H1 (cell line): ENCODE measurements around the gene CEP41. TPM values are rescaled to one million over a fixed set of nuclear protein-coding genes. Genes with fewer than 3 reads are reported as not detected.
A peak's percentile ranks its signal among the peaks of the same experiment; 100 is the strongest.

Experiments used
- CTCF ChIA-PET: fragments of 300-600 bp; sonication (Branson Sonifier 250); formaldehyde crosslinking; loops from one replicate; lab custom pipeline; 2021; ENCODE audit not compliant: partially characterized antibody; lab: Charles Lee
- POLR2A ChIA-PET: fragments of 300-600 bp; sonication (Branson Sonifier 250); formaldehyde crosslinking; loops from one replicate; lab custom pipeline; 2021; ENCODE audit warnings: inconsistent platforms; ENCODE audit not compliant: partially characterized antibody; lab: Charles Lee
- DNase-seq, 2 experiments: peaks; one replicate each; pipeline versions ENCODE4 v3.0.0 to v3.0.0-alpha.2; 2010 to 2022; ENCODE audit warnings: low spot score in 2 of 2, low read depth in 1 of 2, mixed read lengths in 1 of 2
- FAIRE-seq: peaks from 2 replicates; lab custom pipeline; 2011; peaks lifted over from hg19 to GRCh38; lab: Jason Lieb, UNC
- H2AFZ ChIP-seq: 2 replicates; pipeline ENCODE4 v1.8.1; 2012; ENCODE audit warnings: low read length, inconsistent platforms
- H2AK5ac ChIP-seq: 2 replicates; pipeline ENCODE4 v1.6.1; 2013; ENCODE audit warnings: low read depth, low read length
- H2BK120ac ChIP-seq: replicated peaks from 2 replicates; pipeline ENCODE3; 2013; ENCODE audit warnings: low read depth, low read length, inconsistent platforms
- H2BK12ac ChIP-seq: 2 replicates; pipeline ENCODE4 v1.6.1; 2013; ENCODE audit warnings: low read depth, low read length
- H2BK15ac ChIP-seq: 2 replicates; pipeline ENCODE4 v1.6.1; 2013; ENCODE audit warnings: low read length
- H2BK20ac ChIP-seq: 2 replicates; pipeline ENCODE4 v1.6.1; 2013; ENCODE audit warnings: low read length
- H2BK5ac ChIP-seq: 2 replicates; pipeline ENCODE4 v1.6.1; 2013; ENCODE audit warnings: low read depth, low read length
- H3K14ac ChIP-seq: 2 replicates; pipeline ENCODE4 v1.6.1; 2013; ENCODE audit warnings: inconsistent platforms; ENCODE audit not compliant: insufficient read length
- H3K18ac ChIP-seq: 2 replicates; pipeline ENCODE4 v1.6.1; 2013; ENCODE audit warnings: low read length; ENCODE audit errors: extremely low read depth
- H3K23ac ChIP-seq: 2 replicates; pipeline ENCODE4 v1.6.1; 2013; ENCODE audit warnings: inconsistent platforms; ENCODE audit not compliant: insufficient read length
- H3K23me2 ChIP-seq: 2 replicates; pipeline ENCODE4 v1.6.1; 2013; ENCODE audit warnings: low read depth, low read length
- H3K27ac ChIP-seq: 2 replicates; pipeline ENCODE4 v1.6.1; 2011; ENCODE audit warnings: low read depth, low read length, inconsistent platforms
- H3K27me3 ChIP-seq, 4 experiments: replicated peaks in 1 of 4; 1 replicate in 1 of 4; 2 replicates in 3 of 4; pipeline versions ENCODE4 v1.6.1 to v1.8.1; 2011 to 2013; ENCODE audit warnings: low read length in 3 of 4, mild to moderate bottlenecking in 3 of 4, inconsistent platforms in 2 of 4, mixed read lengths in 2 of 4, moderate library complexity in 1 of 4; ENCODE audit not compliant: control insufficient read depth in 3 of 4, insufficient read depth in 3 of 4; ENCODE audit errors: extremely low read depth in 1 of 4
- H3K36me3 ChIP-seq, 4 experiments: 2 replicates each; pipeline versions ENCODE4 v1.6.1 to v1.8.1; 2011 to 2013; ENCODE audit warnings: mild to moderate bottlenecking in 4 of 4, low read length in 3 of 4, moderate library complexity in 2 of 4, control low read depth in 1 of 4, inconsistent platforms in 1 of 4; ENCODE audit not compliant: insufficient read depth in 4 of 4, control insufficient read depth in 2 of 4
- H3K4ac ChIP-seq: replicated peaks from 2 replicates; pipeline ENCODE3; 2013; ENCODE audit warnings: low read length, low read depth, mixed read lengths, inconsistent platforms; ENCODE audit not compliant: insufficient read length
- H3K4me1 ChIP-seq, 4 experiments: replicated peaks in 1 of 4; 1 replicate in 1 of 4; 2 replicates in 3 of 4; pipeline versions ENCODE4 v1.6.1 to v1.8.1; 2011 to 2013; ENCODE audit warnings: low read length in 3 of 4, inconsistent platforms in 2 of 4, mixed read lengths in 1 of 4; ENCODE audit not compliant: insufficient read depth in 4 of 4, control insufficient read depth in 3 of 4
- H3K4me2 ChIP-seq, 2 experiments: 2 replicates each; pipeline versions ENCODE4 v1.6.1 to v1.8.1; 2011 to 2013; ENCODE audit warnings: low read depth in 2 of 2, low read length in 2 of 2, control low read depth in 1 of 2, inconsistent platforms in 1 of 2, mild to moderate bottlenecking in 1 of 2; ENCODE audit not compliant: insufficient read depth in 1 of 2
- H3K4me3 ChIP-seq, 4 experiments: fragments of 200-600, 300-600 bp in 1 of 4; sonication (generic), shearing (Covaris generic), sonication (Bioruptor Twin) in 1 of 4; 2 replicates each; pipeline versions ENCODE4 v1.5.1 to v1.8.1; 2011 to 2016; ENCODE audit warnings: low read length in 4 of 4, low read depth in 3 of 4, control low read depth in 2 of 4, inconsistent platforms in 2 of 4, mild to moderate bottlenecking in 2 of 4, mixed read lengths in 1 of 4, moderate library complexity in 1 of 4; ENCODE audit not compliant: insufficient read depth in 2 of 4; ENCODE audit errors: extremely low read depth in 1 of 4
- H3K56ac ChIP-seq: replicated peaks from 2 replicates; pipeline ENCODE3; 2013; ENCODE audit warnings: low read depth, mild to moderate bottlenecking, mixed read lengths, low read length, inconsistent platforms; ENCODE audit not compliant: insufficient read length
- H3K79me1 ChIP-seq: 2 replicates; pipeline ENCODE4 v1.6.1; 2013; ENCODE audit warnings: low read depth, low read length, control low read depth
- H3K79me2 ChIP-seq, 2 experiments: 2 replicates each; pipeline versions ENCODE4 v1.6.1 to v1.8.1; 2012 to 2013; ENCODE audit warnings: low read length in 2 of 2, mild to moderate bottlenecking in 2 of 2, inconsistent platforms in 1 of 2; ENCODE audit not compliant: insufficient read depth in 2 of 2, control insufficient read depth in 1 of 2
- H3K9ac ChIP-seq, 4 experiments: replicated peaks in 1 of 4; 1 replicate in 1 of 4; 2 replicates in 3 of 4; pipeline versions ENCODE4 v1.6.1 to v1.8.1; 2011 to 2013; ENCODE audit warnings: low read depth in 3 of 4, low read length in 3 of 4, control low read depth in 2 of 4, mild to moderate bottlenecking in 2 of 4, moderate library complexity in 2 of 4, inconsistent platforms in 1 of 4; ENCODE audit errors: extremely low read depth in 1 of 4
- H3K9me3 ChIP-seq, 2 experiments: 2 replicates each; pipeline versions ENCODE4 v1.6.1 to v1.8.1; 2012 to 2013; ENCODE audit warnings: mild to moderate bottlenecking in 2 of 2, moderate library complexity in 2 of 2, control low read depth in 1 of 2, inconsistent platforms in 1 of 2, low read depth in 1 of 2, low read length in 1 of 2, mixed read lengths in 1 of 2; ENCODE audit not compliant: insufficient read depth in 2 of 2
- H4K20me1 ChIP-seq, 2 experiments: replicated peaks in 1 of 2; 2 replicates each; pipeline versions ENCODE3 to v1.8.1; 2011 to 2013; ENCODE audit warnings: inconsistent platforms in 2 of 2, low read length in 2 of 2, mild to moderate bottlenecking in 1 of 2; ENCODE audit not compliant: insufficient read depth in 2 of 2, control insufficient read depth in 1 of 2
- H4K5ac ChIP-seq: 2 replicates; pipeline ENCODE4 v1.6.1; 2013; ENCODE audit warnings: low read length, low read depth, mixed read lengths, inconsistent platforms; ENCODE audit not compliant: insufficient read length
- H4K8ac ChIP-seq: 2 replicates; pipeline ENCODE4 v1.8.0; 2013; ENCODE audit warnings: mild to moderate bottlenecking, moderate library complexity, low read length, inconsistent platforms; ENCODE audit not compliant: insufficient read depth; ENCODE audit errors: extremely low read depth
- H4K91ac ChIP-seq: replicated peaks from 2 replicates; pipeline ENCODE3; 2013; ENCODE audit warnings: low read length, mixed read lengths, inconsistent platforms; ENCODE audit not compliant: insufficient read length
- ASH2L ChIP-seq: fragments of 200-600, 300-600 bp; sonication (generic); IDR thresholded peaks from one replicate; pipeline ENCODE4 v1.7.1; 2017; ENCODE audit warnings: low read length
- BACH1 ChIP-seq: IDR thresholded peaks from 2 replicates; pipeline ENCODE4 v1.6.1; 2012; ENCODE audit warnings: low read length, improper control_type of control experiment
- CBX8 ChIP-seq: fragments of 300-800, 300-1000 bp; sonication (generic); IDR thresholded peaks from 2 replicates; pipeline ENCODE4 v1.7.1; 2016; ENCODE audit warnings: low read depth, low read length, borderline replicate concordance
- GABPA ChIP-seq: IDR thresholded peaks from 2 replicates; pipeline ENCODE4 v1.6.1; 2011; ENCODE audit warnings: mild to moderate bottlenecking, low read length, moderate library complexity, borderline replicate concordance; ENCODE audit not compliant: insufficient read depth
- KDM4A ChIP-seq: IDR thresholded peaks from one replicate; pipeline ENCODE4 v1.7.1; 2012; ENCODE audit warnings: low read depth, mild to moderate bottlenecking, moderate library complexity, low read length, inconsistent platforms; ENCODE audit not compliant: severe bottlenecking
- KDM5A ChIP-seq: fragments of 200-600 bp; IDR thresholded peaks from 2 replicates; pipeline ENCODE4 v1.7.1; 2012; ENCODE audit warnings: mild to moderate bottlenecking, low read length, inconsistent platforms, mixed read lengths
- MAX ChIP-seq: IDR thresholded peaks from 2 replicates; pipeline ENCODE4 v1.6.1; 2012; ENCODE audit warnings: inconsistent platforms
- POLR2A ChIP-seq, 2 experiments: IDR thresholded peaks; 1 replicate in 1 of 2; 2 replicates in 1 of 2; pipeline ENCODE4 v1.6.1; 2011; ENCODE audit warnings: low read depth in 2 of 2, low read length in 2 of 2, mild to moderate bottlenecking in 2 of 2; ENCODE audit errors: control extremely low read depth in 1 of 2
- POU5F1 ChIP-seq: IDR thresholded peaks from 2 replicates; pipeline ENCODE4 v1.6.1; 2011; ENCODE audit warnings: low read depth, mild to moderate bottlenecking, low read length, moderate library complexity
- SRF ChIP-seq: IDR thresholded peaks from 2 replicates; pipeline ENCODE4 v1.6.1; 2011; ENCODE audit warnings: mild to moderate bottlenecking, low read depth, low read length, moderate library complexity
- TAF1 ChIP-seq: IDR thresholded peaks from 2 replicates; pipeline ENCODE4 v1.6.1; 2011; ENCODE audit warnings: mild to moderate bottlenecking, low read depth, low read length
- TEAD4 ChIP-seq: IDR thresholded peaks from 2 replicates; pipeline ENCODE4 v1.6.1; 2012; ENCODE audit warnings: low read depth, low read length, inconsistent platforms, mixed read lengths
- WGBS, 2 experiments: shearing (Covaris generic) in 1 of 2; methylation state at CpG; one replicate each; pipeline versions ENCODE4 v1.1.6 to v1.1.7; 2013 to 2015; ENCODE audit warnings: low lambda C conversion rate in 2 of 2, mixed read lengths in 2 of 2, inconsistent platforms in 1 of 2, low coverage in 1 of 2, missing lambda C conversion rate in 1 of 2; ENCODE audit not compliant: insufficient replicate concordance in 2 of 2, insufficient coverage in 1 of 2, insufficient read length in 1 of 2; ENCODE audit errors: extremely low coverage in 1 of 2, missing lambda C conversion rate in 1 of 2; 5-methylcytosine and 5-hydroxymethylcytosine counted together
- polyA plus RNA-seq, 7 experiments: library from polyadenylated mRNA; depleted of rRNA in 3 of 7; stranded (reverse) in 5 of 7; unstranded in 2 of 7; fragments of >200 nt in 5 of 7; fragments of 200-250 nt in 2 of 7; gene quantifications; 1 replicate in 5 of 7; 2 replicates in 1 of 7; 4 replicates in 1 of 7; pipeline versions ENCODE4 v1.2.1 to v1.2.3, GENCODE V29; 2011 to 2013; ENCODE audit warnings: missing spikeins in 2 of 7, mixed read lengths in 2 of 7
- total RNA-seq: library from RNA; stranded (reverse); fragmentation: NEBNext Ultra II Directional; extraction: Animal tissue kit (Norgen Biotek cat#: 25700); gene quantifications from 2 replicates; pipeline ENCODE4 v1.2.1, GENCODE V29; 2021

Gene CEP41
- total and polyA plus RNA-seq, 2 of the 8 experiments (the other 6 are each of a cell fraction or from before 2014, with no cell fraction given), result 9.3 to 12.8 TPM

GRCh38 chr7:130490311-130490791 lies 49.5 kb upstream of the CEP41 start:
- no peak overlapping the region for H3K14ac ChIP-seq
- FAIRE-seq (no peak), DNase-seq (peak in 1 of 2 experiments; percentile 54)
- peaks cover 0 to 77% of the 10 kb centered on the region in 2 experiments; a peak in 2 of 4 replicates for H3K79me2 ChIP-seq
- H2BK20ac ChIP-seq, result no peak overlapping the region
- no peak overlapping the region for H3K27ac ChIP-seq
- peaks cover 0 to 8% (median 0%) of the 10 kb centered on the region in 4 experiments; a peak in 4 of 7 replicates for H3K27me3 ChIP-seq
- H3K36me3 ChIP-seq, result peaks cover 0 to 13% (median 2%) of the 10 kb centered on the region in 4 experiments; a peak in 2 of 8 replicates
- WGBS, 2 experiments, result 47% methylated on average over 21 of the region's 21 CpGs; no CpG with 5 or more reads in 1 of the 2 experiments
- peaks cover 0 to 19% of the 10 kb centered on the region in 2 experiments; a peak in 2 of 4 replicates for H3K9me3 ChIP-seq
- H3K79me1 ChIP-seq, result peaks cover 7% of the 10 kb centered on the region; the same call in 1 of the 2 replicates
- H3K4ac ChIP-seq, result no peak overlapping the region
- H3K4me1 ChIP-seq, result peaks cover 3 to 15% (median 5%) of the 10 kb centered on the region in 4 experiments
- H2BK5ac ChIP-seq, result no peak overlapping the region
- peak overlapping the region; percentile 69 to 86 for H3K4me2 ChIP-seq
- peak in 1 of 2 experiments; percentile 61; a peak in 1 of 3 replicates for TF ChIP-seq POLR2A (IDR thresholded peaks at IDR 0.05; ENCODE audit: control extremely low read depth in 1 of 2, low read depth in 2 of 2, low read length in 2 of 2)
- no peak for TF ChIP-seq ASH2L
- peak; percentile 44; the same call in 1 of the 2 replicates for TF ChIP-seq TAF1
- TF ChIP-seq CBX8, result no peak
- TF ChIP-seq KDM4A, result no peak
- TF ChIP-seq GABPA, result no peak
- TF ChIP-seq MAX, result peak; percentile 64
- no peak for TF ChIP-seq BACH1
- no peak for TF ChIP-seq SRF
- no peak for TF ChIP-seq KDM5A
- TF ChIP-seq TEAD4, result peak; percentile 66; the same call in 1 of the 2 replicates
- TF ChIP-seq POU5F1, result no peak
- peak overlapping the region; percentile 20 to 67 (median 46); a peak in 6 of 8 replicates for H3K4me3 ChIP-seq
- no peak overlapping the region for H2AFZ ChIP-seq
- no peak overlapping the region for H2BK120ac ChIP-seq
- H3K18ac ChIP-seq, result no peak overlapping the region; the same call in 1 of the 2 replicates
- no peak overlapping the region for H4K91ac ChIP-seq
- H3K56ac ChIP-seq, result no peak overlapping the region
- H2BK15ac ChIP-seq, result no peak overlapping the region
- peaks cover 21% of the 10 kb centered on the region for H3K23me2 ChIP-seq
- no peak overlapping the region for H4K5ac ChIP-seq
- H2AK5ac ChIP-seq, result no peak overlapping the region
- CTCF ChIA-PET, result interaction anchor here (4.5 kb wide), 1 partner anchor 14 kb away, joined by 19 read pairs; no protein-coding TSS in a partner anchor
- H3K23ac ChIP-seq, result no peak overlapping the region
- POLR2A ChIA-PET, result interaction anchor here (1.0 to 2.6 kb wide), 3 partner anchors 137 to 285 kb away, joined by 3 to 9 read pairs (median 3); partner anchors contain the start of gene TMEM209
- H4K8ac ChIP-seq, result 0 out of 2 replicates have a peak overlapping the region, but pooled peaks have one; percentile 7
- no peak overlapping the region for H2BK12ac ChIP-seq
- peaks cover 3 to 4% of the 10 kb centered on the region in 2 experiments for H4K20me1 ChIP-seq
- H3K9ac ChIP-seq, result peak overlapping the region in 3 of 4 experiments; percentile 4 to 38 (median 9); a peak in 3 of 7 replicates
